Activated CD8-positive, alpha-beta memory T cell treated with anti-CD3 and anti-CD28 coated beads, Interleukin-2, amount 10 ng/mL, durations not matched to agents 7 days and 5 days (primary cell): ENCODE data around the gene EDEM1. TPM values are rescaled to one million over a fixed set of nuclear protein-coding genes. Genes with fewer than 3 reads are reported as not detected.

Experiments
- ATAC-seq: fragments of 150-1000 bp; cut with Tn5 transposase; one replicate; pipeline ENCODE4 v1.10.0; 2021; ENCODE audit warnings: moderate library complexity
- CTCF ChIA-PET: fragments of 350-600 bp; sonication (Branson Sonifier 250); formaldehyde crosslinking; loops from one replicate; lab custom pipeline; 2021; ENCODE audit warnings: antibody characterized with exemption; lab: Charles Lee
- DNase-seq: peaks from one replicate; pipeline ENCODE4 v3.0.0-alpha.2; 2020
- H3K27ac Mint-ChIP-seq: one replicate; pipeline ENCODE4 v1.8.0; 2021; ENCODE audit warnings: mild to moderate bottlenecking, mixed read lengths
- H3K27me3 Mint-ChIP-seq: one replicate; pipeline ENCODE4 v1.8.0; 2021; ENCODE audit warnings: mixed read lengths
- H3K36me3 Mint-ChIP-seq: one replicate; pipeline ENCODE4 v1.8.0; 2021; ENCODE audit warnings: mild to moderate bottlenecking, mixed read lengths
- H3K4me1 Mint-ChIP-seq: one replicate; pipeline ENCODE4 v1.8.0; 2021; ENCODE audit warnings: mixed read lengths
- H3K4me3 Mint-ChIP-seq: one replicate; pipeline ENCODE4 v1.8.0; 2021; ENCODE audit warnings: mild to moderate bottlenecking, moderate library complexity, mixed read lengths
- H3K9me3 Mint-ChIP-seq: one replicate; pipeline ENCODE4 v1.8.0; 2022; ENCODE audit warnings: low read depth, mixed read lengths
- total RNA-seq, 2 experiments: library from RNA; stranded (reverse); gene quantifications; one replicate each; pipeline ENCODE4 v1.2.3, GENCODE V29; 2021

EDEM1 gene
- total RNA-seq, 2 experiments from 2014 or later = 79.0 to 119 TPM

- peak overlapping the region; percentile 89 for H3K27ac Mint-ChIP-seq
- peak overlapping the region; percentile 63 for H3K4me3 Mint-ChIP-seq
- no peak for ATAC-seq
- no peak for DNase-seq
- peaks cover 78% of the 10 kb centered on the region for H3K4me1 Mint-ChIP-seq
- peaks cover 68% of the 10 kb centered on the region for H3K36me3 Mint-ChIP-seq
- no peaks in the 10 kb centered on the region for H3K9me3 Mint-ChIP-seq
- H3K27me3 Mint-ChIP-seq = no peaks in the 10 kb centered on the region
- CTCF ChIA-PET = interaction anchor here (0.7 to 3.6 kb wide), 7 partner anchors 9 to 448 kb away, joined by 3 to 25 read pairs (median 3); partner anchors contain the start of gene EDEM1
Observed at GRCh38 chr3:5197022-5197421, 9.5 kb downstream of the EDEM1 start.

DNA sequence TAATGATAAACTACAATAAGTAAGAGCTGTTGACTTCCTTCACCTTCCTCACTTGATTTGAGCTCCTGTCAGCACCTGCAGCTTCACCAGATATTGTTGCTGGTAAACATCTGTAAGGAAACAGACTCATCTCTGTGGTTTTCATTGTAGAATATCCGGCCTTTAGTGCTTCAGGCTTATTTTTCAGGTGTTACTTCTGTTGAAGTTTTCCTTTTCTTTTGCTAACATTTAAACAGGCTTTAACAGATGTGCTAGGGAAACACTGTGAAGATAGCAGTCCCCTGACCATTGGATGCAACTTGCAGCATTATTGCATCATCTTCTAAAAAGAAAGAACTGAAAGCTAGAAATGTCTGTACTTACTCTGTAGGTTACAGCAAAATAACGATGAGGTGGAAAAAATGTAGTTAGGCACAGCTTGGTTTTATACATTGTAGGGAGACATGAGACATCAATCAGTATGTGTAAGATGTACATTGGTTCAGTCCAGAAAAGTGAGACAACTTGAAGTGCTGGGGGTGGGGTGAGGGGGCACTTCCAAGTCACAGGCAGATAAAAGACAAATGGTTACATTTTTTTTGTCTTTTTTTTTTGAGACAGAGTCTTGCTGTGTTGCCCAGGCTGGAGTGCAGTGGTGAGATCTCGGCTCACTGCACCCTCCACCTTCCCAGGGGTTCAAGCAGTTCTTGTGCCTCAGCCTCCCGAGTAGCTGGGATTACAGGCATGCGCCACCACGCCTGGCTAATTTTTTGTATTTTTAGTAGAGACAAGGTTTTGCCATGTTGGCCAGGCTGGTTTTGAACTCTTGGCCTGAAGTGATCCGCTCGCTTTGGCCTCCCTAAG, 10.2 kb downstream of the EDEM1 start:
- peaks cover 73% of the 10 kb centered on the region for H3K4me1 Mint-ChIP-seq
- CTCF ChIA-PET = interaction anchor here (0.7 to 3.6 kb wide), 6 partner anchors 10 to 449 kb away, joined by 3 to 25 read pairs (median 4); partner anchors contain the start of gene EDEM1
- peaks cover 69% of the 10 kb centered on the region for H3K36me3 Mint-ChIP-seq
- peak overlapping the region; percentile 89 for H3K27ac Mint-ChIP-seq
- ATAC-seq (peak; percentile 52), DNase-seq (peak; percentile 68)
- H3K27me3 Mint-ChIP-seq = no peaks in the 10 kb centered on the region
- H3K9me3 Mint-ChIP-seq = no peaks in the 10 kb centered on the region
- peak overlapping the region; percentile 63 for H3K4me3 Mint-ChIP-seq

DNA sequence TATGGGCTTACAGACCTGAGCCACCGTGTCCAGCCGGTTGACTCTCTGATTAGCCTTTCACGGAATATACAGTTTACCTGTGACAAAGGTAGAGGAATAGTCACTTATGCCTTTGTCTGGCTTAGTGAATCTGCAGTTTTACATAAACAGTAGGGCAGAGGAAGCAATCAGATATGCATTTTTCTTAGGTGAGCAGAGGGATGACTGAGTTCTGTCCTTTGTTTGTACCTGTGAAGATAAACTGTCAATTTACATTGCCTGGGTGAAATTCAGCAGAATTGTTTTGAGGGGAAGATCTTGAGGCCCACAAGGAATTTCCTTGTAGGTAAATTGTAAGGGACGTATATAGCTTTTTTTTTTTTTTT, 10.8 kb downstream of the EDEM1 start:
- Mint-ChIP-seq H3K9me3 (no peaks in the 10 kb centered on the region), H3K4me1 (peaks cover 70% of the 10 kb centered on the region), H3K27ac (peak overlapping the region; percentile 89), H3K4me3 (peak overlapping the region; percentile 39), H3K27me3 (no peaks in the 10 kb centered on the region), H3K36me3 (peaks cover 71% of the 10 kb centered on the region)
- CTCF ChIA-PET = interaction anchor here (3.6 kb wide), 1 partner anchor 10 kb away, joined by 25 read pairs; the partner anchor contains the start of gene EDEM1
- DNase-seq (no peak), ATAC-seq (no peak)

GRCh38 chr3:5198986-5199731, 11.7 kb downstream of the EDEM1 start:
- no peak for DNase-seq
- ATAC-seq = no peak
- peaks cover 72% of the 10 kb centered on the region for H3K36me3 Mint-ChIP-seq
- CTCF ChIA-PET = interaction anchor here (3.6 kb wide), 1 partner anchor 11 kb away, joined by 25 read pairs; the partner anchor contains the start of gene EDEM1
- no peaks in the 10 kb centered on the region for H3K27me3 Mint-ChIP-seq
- no peaks in the 10 kb centered on the region for H3K9me3 Mint-ChIP-seq
- H3K4me1 Mint-ChIP-seq = peaks cover 64% of the 10 kb centered on the region
- H3K4me3 Mint-ChIP-seq = peak overlapping the region; percentile 39
- H3K27ac Mint-ChIP-seq = peak overlapping the region; percentile 89

GRCh38 chr3:5201536-5201935, 14.0 kb downstream of the EDEM1 start:
- Mint-ChIP-seq H3K36me3 (peaks cover 76% of the 10 kb centered on the region), H3K27me3 (no peaks in the 10 kb centered on the region), H3K4me3 (no peak overlapping the region), H3K4me1 (peaks cover 50% of the 10 kb centered on the region), H3K9me3 (no peaks in the 10 kb centered on the region), H3K27ac (no peak overlapping the region)
- DNase-seq (no peak), ATAC-seq (no peak)
- CTCF ChIA-PET = interaction anchor here (1.4 kb wide), 1 partner anchor 8 kb away, joined by 3 read pairs; no protein-coding TSS in a partner anchor

DNA sequence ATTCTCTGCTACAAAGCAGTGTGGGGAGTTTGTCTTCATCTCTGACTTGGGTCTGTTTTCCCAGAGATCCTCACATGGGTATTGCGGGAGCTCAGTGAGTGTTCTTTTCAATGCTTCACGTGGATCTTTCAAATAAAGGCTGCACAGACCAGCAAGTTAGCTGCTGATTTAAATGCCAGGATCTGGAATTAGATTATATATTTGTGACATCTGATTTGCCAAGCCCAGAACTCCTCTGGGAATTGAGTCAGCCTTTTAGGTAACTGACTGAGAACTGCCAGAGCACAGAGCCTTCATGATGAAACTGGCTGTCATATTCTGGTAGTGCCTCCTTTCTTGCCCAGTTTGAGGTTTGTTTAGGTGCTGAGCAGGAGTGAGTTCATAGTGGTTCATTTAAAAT, 14.7 kb downstream of the EDEM1 start:
- CTCF ChIA-PET = interaction anchor here (1.4 kb wide), 1 partner anchor 9 kb away, joined by 3 read pairs; no protein-coding TSS in a partner anchor
- no peak for ATAC-seq
- Mint-ChIP-seq H3K36me3 (peaks cover 77% of the 10 kb centered on the region), H3K4me3 (no peak overlapping the region), H3K4me1 (peaks cover 43% of the 10 kb centered on the region), H3K9me3 (no peaks in the 10 kb centered on the region), H3K27me3 (no peaks in the 10 kb centered on the region), H3K27ac (peak overlapping the region; percentile 54)
- no peak for DNase-seq

- no peak overlapping the region for H3K4me3 Mint-ChIP-seq
- ATAC-seq = peak; percentile 39
- H3K9me3 Mint-ChIP-seq = no peaks in the 10 kb centered on the region
- H3K27ac Mint-ChIP-seq = no peak overlapping the region
- peaks cover 77% of the 10 kb centered on the region for H3K36me3 Mint-ChIP-seq
- no peaks in the 10 kb centered on the region for H3K27me3 Mint-ChIP-seq
- H3K4me1 Mint-ChIP-seq = peaks cover 15% of the 10 kb centered on the region
- CTCF ChIA-PET = interaction anchor here (0.7 kb wide), 1 partner anchor 13 kb away, joined by 3 read pairs; no protein-coding TSS in a partner anchor
- DNase-seq = no peak
Observed at GRCh38 chr3:5205165-5205941, 17.8 kb downstream of the EDEM1 start.

GRCh38 chr3:5210926-5211325, 23.4 kb downstream of the EDEM1 start:
- Mint-ChIP-seq H3K27ac (no peak overlapping the region), H3K4me3 (no peak overlapping the region), H3K4me1 (no peaks in the 10 kb centered on the region), H3K27me3 (no peaks in the 10 kb centered on the region), H3K36me3 (peaks cover 77% of the 10 kb centered on the region), H3K9me3 (no peaks in the 10 kb centered on the region)
- ATAC-seq = no peak
- CTCF ChIA-PET = no interaction called here
- DNase-seq = no peak

- H3K36me3 Mint-ChIP-seq = peaks cover 76% of the 10 kb centered on the region
- DNase-seq (no peak), ATAC-seq (no peak)
- H3K4me1 Mint-ChIP-seq = no peaks in the 10 kb centered on the region
- no peak overlapping the region for H3K27ac Mint-ChIP-seq
- CTCF ChIA-PET = no interaction called here
- no peak overlapping the region for H3K4me3 Mint-ChIP-seq
- no peaks in the 10 kb centered on the region for H3K9me3 Mint-ChIP-seq
- no peaks in the 10 kb centered on the region for H3K27me3 Mint-ChIP-seq
Observed at GRCh38 chr3:5212628-5213573, 25.4 kb downstream of the EDEM1 start.

- no peak for ATAC-seq
- Mint-ChIP-seq H3K4me1 (no peaks in the 10 kb centered on the region), H3K4me3 (no peak overlapping the region), H3K36me3 (peaks cover 69% of the 10 kb centered on the region), H3K9me3 (no peaks in the 10 kb centered on the region), H3K27ac (no peak overlapping the region), H3K27me3 (no peaks in the 10 kb centered on the region)
- CTCF ChIA-PET = no interaction called here
- no peak for DNase-seq
Observed at GRCh38 chr3:5213574-5213966, 26.1 kb downstream of the EDEM1 start.

DNA sequence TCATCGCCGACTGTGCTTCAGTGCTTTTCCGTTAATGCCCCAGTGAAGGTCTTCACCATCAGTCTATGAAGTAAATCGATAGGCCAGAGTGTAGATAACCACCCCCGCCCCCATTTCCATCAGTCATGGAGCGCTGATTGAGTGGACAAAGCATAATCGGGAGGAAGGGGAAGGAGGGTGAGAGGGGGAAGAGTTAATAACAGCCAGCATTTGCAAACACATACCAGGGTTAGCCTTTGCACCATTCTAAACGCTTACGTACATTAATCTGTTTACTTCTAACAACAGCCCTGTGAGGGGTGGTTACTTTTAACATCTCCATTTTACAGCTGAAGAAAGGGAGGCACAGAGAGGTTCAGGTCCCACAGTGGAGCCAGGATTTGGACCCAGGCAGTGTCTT, 26.8 kb downstream of the EDEM1 start:
- Mint-ChIP-seq H3K27me3 (no peaks in the 10 kb centered on the region), H3K4me3 (no peak overlapping the region), H3K4me1 (no peaks in the 10 kb centered on the region), H3K9me3 (no peaks in the 10 kb centered on the region), H3K27ac (no peak overlapping the region), H3K36me3 (peaks cover 62% of the 10 kb centered on the region)
- DNase-seq (no peak), ATAC-seq (no peak)
- CTCF ChIA-PET = no interaction called here
